GM18498 (cell line): ENCODE data around the gene PINLYP.
A peak's percentile ranks its signal among the peaks of the same experiment; 100 is the strongest.

Experiments used
- ATAC-seq: cut with Tn5 transposase; IDR thresholded peaks from one replicate; pipeline ENCODE4 v1.9.1; 2021; ENCODE audit warnings: mild to moderate bottlenecking, moderate library complexity; ENCODE audit not compliant: unreplicated experiment

Gene PINLYP

GRCh38 chr19:43575156-43575950 is at the start of gene PINLYP, which contains the start of gene XRCC1:
Gene PINLYP, plus strand, starts transcription at chr19:43575801. Its CDS starts 1,391 bp downstream, at chr19:43577192.
Gene XRCC1, minus strand, starts transcription at chr19:43575527. Its CDS starts 69 bp downstream, at chr19:43575458.
- ATAC-seq, result peak; percentile 98

- ATAC-seq, result no peak
Measured at GRCh38 chr19:43525836-43526771, 49.5 kb upstream of the PINLYP start.

- peak; percentile 75 for ATAC-seq
Measured at GRCh38 chr19:43526884-43527859, 48.4 kb upstream of the PINLYP start, which contains the start of gene ETHE1. Gene ETHE1, minus strand, starts transcription at chr19:43527201. Its CDS starts 24 bp downstream, at chr19:43527177.

GRCh38 chr19:43527860-43528622 is 47.6 kb upstream of the PINLYP start:
- no peak for ATAC-seq

GRCh38 chr19:43532571-43532961 is 43.0 kb upstream of the PINLYP start:
- peak; percentile 14 for ATAC-seq

GRCh38 chr19:43532962-43533545 is 42.5 kb upstream of the PINLYP start, which contains the start of gene ZNF575:
Gene ZNF575, plus strand, starts transcription at chr19:43533188. Its CDS starts 1,235 bp downstream, at chr19:43534423.
- peak; percentile 65 for ATAC-seq

- peak; percentile 47 for ATAC-seq
Measured at GRCh38 chr19:43533546-43534304, 41.9 kb upstream of the PINLYP start.

- ATAC-seq, result no peak
Measured at GRCh38 chr19:43534305-43534815, 41.2 kb upstream of the PINLYP start.

- no peak for ATAC-seq
Measured at GRCh38 chr19:43534816-43535761, 40.5 kb upstream of the PINLYP start.

GRCh38 chr19:43538922-43539321 is 36.7 kb upstream of the PINLYP start:
- no peak for ATAC-seq

- ATAC-seq, result no peak
Measured at GRCh38 chr19:43540381-43540780, 35.2 kb upstream of the PINLYP start.

GRCh38 chr19:43541920-43542650 is 33.5 kb upstream of the PINLYP start:
- no peak for ATAC-seq

- no peak for ATAC-seq
Measured at GRCh38 chr19:43544077-43544476, 31.5 kb upstream of the PINLYP start.

- ATAC-seq, result no peak
Measured at GRCh38 chr19:43545276-43545675, 30.3 kb upstream of the PINLYP start.

- ATAC-seq, result no peak
Measured at GRCh38 chr19:43545981-43546380, 29.6 kb upstream of the PINLYP start.

GRCh38 chr19:43546581-43546980 is 29.0 kb upstream of the PINLYP start:
- ATAC-seq, result no peak
